ENCODE results near the gene POLR2E. TPM values are rescaled to one million over a fixed set of nuclear protein-coding genes. Genes with fewer than 3 reads are reported as not detected.

POLR2E gene
- total and polyA plus RNA-seq, 9 of the 15 experiments (the other 6 are each of a cell fraction or from before 2014, with no cell fraction given) = 3.4 to 413 (median 244) TPM

DNA sequence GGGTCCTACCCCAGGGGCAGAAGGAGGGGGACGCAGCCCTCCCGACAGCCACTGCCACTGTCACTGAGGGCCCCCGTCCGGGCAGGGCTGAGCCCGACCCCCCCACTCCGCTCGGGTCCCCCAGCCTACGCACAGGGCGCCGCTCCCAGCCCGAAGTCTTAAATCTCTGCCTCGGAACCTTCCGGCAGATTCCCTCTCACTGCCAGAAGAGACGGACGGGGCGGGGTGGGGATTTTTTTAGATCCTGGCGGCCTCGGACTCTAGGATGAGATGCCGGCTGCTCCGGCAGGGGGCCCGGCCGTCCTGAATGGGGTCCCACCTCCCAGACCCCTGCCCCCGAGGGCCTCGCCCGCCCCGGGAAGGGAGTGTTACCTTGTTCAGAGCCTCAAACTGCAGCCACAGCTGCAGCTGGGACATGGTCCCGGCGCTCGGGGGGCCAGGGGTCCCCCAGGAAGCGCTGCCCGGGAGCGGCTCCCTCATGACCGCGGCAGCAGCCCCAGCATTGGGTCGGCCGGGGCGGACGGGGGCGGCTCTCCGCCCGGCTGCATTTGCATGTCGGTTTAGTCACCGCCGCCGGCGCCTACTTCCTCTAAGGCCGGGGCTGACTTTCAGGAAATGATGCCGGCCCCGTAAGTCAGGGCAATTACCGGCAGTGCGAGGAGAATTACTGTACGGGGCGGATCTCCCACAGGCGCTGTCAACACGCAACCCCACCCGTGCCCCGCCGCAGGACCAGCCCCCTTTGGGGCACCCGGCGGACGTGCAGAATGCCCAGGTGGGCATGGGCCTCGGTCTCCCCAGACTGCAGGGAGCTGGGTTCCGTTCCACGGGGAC is 36.8 kb upstream of the POLR2E start (continued):
- no peak for TF ChIP-seq KLF1 (tag; IDR thresholded peaks at IDR 0.05)
- no peak for TF ChIP-seq COPS2 (conservative IDR thresholded peaks at IDR 0.05)
- no peak for TF ChIP-seq RUNX1 (IDR thresholded peaks at IDR 0.05; ENCODE audit: low read depth)
- no peak for TF ChIP-seq NCOA4 (IDR thresholded peaks at IDR 0.05; ENCODE audit: partially characterized antibody)
- no peak for TF ChIP-seq FUS (optimal IDR thresholded peaks at IDR 0.05; ENCODE audit: low read depth, low read length)
- no peak for TF ChIP-seq TCF7 (IDR thresholded peaks at IDR 0.05; ENCODE audit: borderline replicate concordance)
- TF ChIP-seq GABPA (tag; conservative IDR thresholded peaks at IDR 0.05; ENCODE audit: low read depth) = peak; percentile 67
- no peak for TF ChIP-seq PHTF2 (CRISPR knock-in tag; IDR thresholded peaks at IDR 0.05)
- no peak for TF ChIP-seq NFIX (CRISPR knock-in tag; IDR thresholded peaks at IDR 0.05; ENCODE audit: low read depth)
- no peak for TF ChIP-seq ZNF224 (CRISPR knock-in tag; IDR thresholded peaks at IDR 0.05)
- peak; percentile 56; the same call in 1 of the 2 replicates for TF ChIP-seq RBFOX2 (IDR thresholded peaks at IDR 0.05; ENCODE audit: low read depth, low read length)
- TF ChIP-seq WHSC1 (IDR thresholded peaks at IDR 0.05; ENCODE audit: low read length) = no peak
- TF ChIP-seq HNRNPLL (IDR thresholded peaks at IDR 0.05; ENCODE audit: low read depth, low read length, poor library complexity, severe bottlenecking) = peak; percentile 44
- no peak for TF ChIP-seq ZSCAN29 (IDR thresholded peaks at IDR 0.05)
- TF ChIP-seq, protein P1, sequence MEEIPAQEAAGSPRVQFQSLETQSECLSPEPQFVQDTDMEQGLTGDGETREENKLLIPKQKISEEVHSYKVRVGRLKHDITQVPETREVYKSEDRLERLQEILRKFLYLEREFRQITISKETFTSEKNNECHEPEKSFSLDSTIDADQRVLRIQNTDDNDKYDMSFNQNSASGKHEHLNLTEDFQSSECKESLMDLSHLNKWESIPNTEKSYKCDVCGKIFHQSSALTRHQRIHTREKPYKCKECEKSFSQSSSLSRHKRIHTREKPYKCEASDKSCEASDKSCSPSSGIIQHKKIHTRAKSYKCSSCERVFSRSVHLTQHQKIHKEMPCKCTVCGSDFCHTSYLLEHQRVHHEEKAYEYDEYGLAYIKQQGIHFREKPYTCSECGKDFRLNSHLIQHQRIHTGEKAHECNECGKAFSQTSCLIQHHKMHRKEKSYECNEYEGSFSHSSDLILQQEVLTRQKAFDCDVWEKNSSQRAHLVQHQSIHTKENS (CRISPR knock-in tag; IDR thresholded peaks at IDR 0.05) = no peak
- TF ChIP-seq SIN3A (IDR thresholded peaks at IDR 0.05; ENCODE audit: borderline replicate concordance in 2 of 2, control insufficient read depth in 1 of 2, low read depth in 2 of 2, low read length in 2 of 2) = peak in 1 of 2 experiments; percentile 66; a peak in 1 of 4 replicates
- no peak for TF ChIP-seq PURB (CRISPR knock-in tag; IDR thresholded peaks at IDR 0.05; ENCODE audit: low read depth)
- TF ChIP-seq SAP30 (IDR thresholded peaks at IDR 0.05; ENCODE audit: borderline replicate concordance, insufficient read depth, low read depth, low read length, poor library complexity, severe bottlenecking) = peak; percentile 40
- TF ChIP-seq ZNF780A (CRISPR knock-in tag; IDR thresholded peaks at IDR 0.05) = no peak
- TF ChIP-seq U2AF2 (optimal IDR thresholded peaks at IDR 0.05; ENCODE audit: low read depth, low read length) = no peak
- TF ChIP-seq BHLHE40 (IDR thresholded peaks at IDR 0.05; ENCODE audit: low read length) = no peak
- TF ChIP-seq ETV5 (CRISPR knock-in tag; IDR thresholded peaks at IDR 0.05; ENCODE audit: low read depth) = peak; percentile 52; the same call in 1 of the 2 replicates
- TF ChIP-seq JUND (IDR thresholded peaks at IDR 0.05; ENCODE audit: borderline replicate concordance, low read depth, low read length) = 0 out of 2 replicates have a peak, but pooled peaks have one; percentile 41
- TF ChIP-seq JUND (tag; IDR thresholded peaks at IDR 0.05; ENCODE audit: borderline replicate concordance, low read depth, low read length) = no peak; the same call in 2 of the 3 replicates
- TF ChIP-seq GATAD2A (IDR thresholded peaks at IDR 0.05) = no peak
- TF ChIP-seq RAD51 (IDR thresholded peaks at IDR 0.05; ENCODE audit: borderline replicate concordance, low read depth) = no peak
- TF ChIP-seq CREB1 (IDR thresholded peaks at IDR 0.05) = no peak
- no peak for TF ChIP-seq CREB1 (CRISPR knock-in tag; IDR thresholded peaks at IDR 0.05)
- peak; percentile 85 for TF ChIP-seq EGR1 (conservative IDR thresholded peaks at IDR 0.05)

All from K562 (cell line).